Uterus (tissue), 2 donors: ENCODE results near the gene ASPG.

Experiments used
- CTCF ChIP-seq, 4 experiments: fragments of 200-600 bp in 2 of 4; fragments of 450-650 bp in 2 of 4; sonication (generic) in 2 of 4; IDR thresholded peaks; one replicate each; pipeline ENCODE4 v1.5.1; 2016 to 2019; ENCODE audit warnings: antibody characterized with exemption in 4 of 4, mild to moderate bottlenecking in 2 of 4, moderate library complexity in 1 of 4
- POLR2A ChIP-seq, 2 donors: fragments of 450-650 bp; IDR thresholded peaks; one replicate each; pipeline ENCODE4 v1.6.1; 2016; ENCODE audit warnings: antibody characterized with exemption in 2 of 2, mild to moderate bottlenecking in 1 of 2, moderate library complexity in 1 of 2

GRCh38 chr14:104072586-104072985 lies 12.9 kb upstream of the ASPG start:
- TF ChIP-seq CTCF (IDR thresholded peaks at IDR 0.05) (no peak), POLR2A (IDR thresholded peaks at IDR 0.05) (no peak)
